ENCODE results near the gene MCHR1. TPM values are rescaled to one million over a fixed set of nuclear protein-coding genes. Genes with fewer than 3 reads are reported as not detected.

The MCHR1 gene
- total RNA-seq = 0.11 TPM in 1 of 2 replicates, not detected in the other

DNA sequence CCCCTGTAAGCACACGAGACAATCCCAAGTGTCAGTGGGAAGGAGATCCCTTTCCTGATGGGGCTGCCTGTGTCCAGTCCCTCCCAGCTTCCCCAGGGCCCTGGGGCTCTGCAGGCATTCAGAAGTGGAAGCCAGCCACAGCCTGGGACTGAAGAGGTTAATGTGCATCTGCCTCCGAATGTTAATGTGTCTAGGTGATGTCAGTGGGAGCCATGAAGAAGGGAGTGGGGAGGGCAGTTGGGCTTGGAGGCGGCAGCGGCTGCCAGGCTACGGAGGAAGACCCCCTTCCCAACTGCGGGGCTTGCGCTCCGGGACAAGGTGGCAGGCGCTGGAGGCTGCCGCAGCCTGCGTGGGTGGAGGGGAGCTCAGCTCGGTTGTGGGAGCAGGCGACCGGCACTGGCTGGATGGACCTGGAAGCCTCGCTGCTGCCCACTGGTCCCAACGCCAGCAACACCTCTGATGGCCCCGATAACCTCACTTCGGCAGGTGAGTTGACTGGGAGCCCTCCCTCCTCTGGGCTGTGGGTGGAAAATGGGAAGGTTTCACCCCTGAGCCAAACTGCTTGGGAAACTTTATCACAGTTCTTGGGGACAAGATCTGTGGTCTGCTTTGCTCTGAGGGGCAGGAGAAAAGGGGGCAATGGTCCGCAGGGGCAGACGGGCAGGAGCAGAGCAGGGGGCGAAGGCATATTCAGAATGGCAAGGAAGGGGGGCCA is at the start of gene MCHR1:
Gene MCHR1, plus strand, starts transcription at position 236 of the 715 bp plus-strand sequence. Its CDS starts 169 bp downstream, at position 405.

DNA sequence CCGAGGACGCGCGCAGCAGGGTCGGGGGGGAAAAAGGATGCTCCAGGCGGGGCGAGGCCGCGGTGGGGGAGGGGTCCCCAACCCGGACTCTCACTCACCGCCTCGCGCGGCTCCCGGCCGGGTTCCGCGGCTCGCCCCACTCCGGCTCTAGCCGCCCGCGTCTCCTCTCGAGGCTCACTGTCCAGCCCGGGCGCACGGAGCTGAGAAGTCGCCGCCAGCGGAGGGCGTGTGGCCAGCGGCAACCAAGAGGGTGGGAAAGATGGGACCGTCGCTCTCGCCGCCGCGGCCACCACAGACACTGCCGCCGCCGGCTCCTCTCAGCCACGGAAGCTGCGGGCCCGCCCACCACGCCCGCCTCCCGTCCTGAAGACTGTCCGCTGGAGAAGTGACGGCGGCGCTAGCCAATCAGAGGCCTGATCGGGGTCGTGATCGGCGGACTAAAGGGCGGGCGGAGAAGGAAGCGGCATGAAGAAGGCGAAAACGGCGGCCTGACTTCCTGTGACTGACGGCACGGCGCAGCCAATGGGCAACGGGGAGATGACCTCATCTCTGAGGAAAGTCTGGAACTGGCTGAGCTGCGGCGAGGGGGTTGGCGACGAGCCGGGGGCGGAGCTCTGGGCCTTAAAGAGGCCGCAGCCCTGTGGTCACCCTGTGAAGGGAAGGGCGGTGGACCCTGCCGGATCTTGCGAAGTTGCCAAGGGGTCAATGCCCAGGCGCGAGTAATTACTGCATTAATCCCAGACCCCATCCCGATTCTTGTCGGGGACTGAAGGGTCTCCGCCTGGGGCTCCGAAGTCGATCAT is 42.7 kb upstream of the MCHR1 start, which contains the start of gene MRTFA:
Gene MRTFA, minus strand, starts transcription at position 340 of the 803 bp plus-strand sequence.

Other genes with a start within 250 kb of the MCHR1 start
- gene MRTFA, start 42.8 kb upstream of the MCHR1 start, total RNA-seq = 16.8 and 17.2 TPM in 2 replicates
- 15.8 and 19.1 TPM in 2 replicates for gene SLC25A17, start 139.9 kb downstream of the MCHR1 start, total RNA-seq
- 202 and 254 TPM in 2 replicates for gene ST13, start 177.2 kb downstream of the MCHR1 start, total RNA-seq
- 5.1 and 7.4 TPM in 2 replicates for gene XPNPEP3, start 177.7 kb downstream of the MCHR1 start, total RNA-seq
- not detected in 2 replicates for gene DNAJB7, start 182.6 kb downstream of the MCHR1 start, total RNA-seq

Measured in dermis lymphatic vessel endothelial cell (primary cell).